B cell (primary cell): ENCODE data around the gene EPB41L1. TPM values are rescaled to one million over a fixed set of nuclear protein-coding genes. Genes with fewer than 3 reads are reported as not detected.

Experiments used
- ATAC-seq: fragments of 200-7000 bp; cut with Tn5 transposase; one replicate; pipeline ENCODE4 v1.10.0; 2021; ENCODE audit warnings: low read depth, mild to moderate bottlenecking, moderate number of reproducible peaks, moderate library complexity
- CTCF ChIA-PET: fragments of 350-600 bp; sonication (Branson Sonifier 250); formaldehyde crosslinking; loops from one replicate; lab custom pipeline; 2021; ENCODE audit warnings: antibody characterized with exemption, inconsistent platforms; lab: Charles Lee
- POLR2A ChIA-PET: fragments of 350-600 bp; sonication (Branson Sonifier 250); formaldehyde crosslinking; loops from one replicate; lab custom pipeline; 2021; ENCODE audit warnings: antibody characterized with exemption; lab: Charles Lee
- DNase-seq: peaks from one replicate; pipeline ENCODE4 v3.0.0; 2013
- H2AFZ ChIP-seq: 2 replicates; pipeline ENCODE4 v1.6.1; 2012; ENCODE audit warnings: mild to moderate bottlenecking, low read depth, low read length; ENCODE audit not compliant: insufficient read depth, poor library complexity, severe bottlenecking
- H3K27ac ChIP-seq, 2 donors: 1 replicate in 1 of 2; 2 replicates in 1 of 2; pipeline ENCODE4 v1.5.1; 2012 to 2013; ENCODE audit warnings: low read length in 2 of 2, mild to moderate bottlenecking in 2 of 2, moderate library complexity in 1 of 2
- H3K27me3 ChIP-seq, 4 experiments: fragments of 200-600 bp in 1 of 4; sonication (generic) in 1 of 4; replicated peaks in 1 of 4; 1 replicate in 2 of 4; 2 replicates in 2 of 4; pipeline versions ENCODE4 v1.6.1 to v1.7.0; 2013 to 2016; ENCODE audit warnings: low read length in 3 of 4, mild to moderate bottlenecking in 2 of 4, mixed read lengths in 1 of 4, moderate library complexity in 1 of 4; ENCODE audit not compliant: insufficient read depth in 4 of 4, control insufficient read depth in 3 of 4; ENCODE audit errors: control extremely low read depth in 1 of 4
- H3K36me3 ChIP-seq, 2 experiments: replicated peaks in 1 of 2; 1 replicate in 1 of 2; 2 replicates in 1 of 2; pipeline versions ENCODE4 v1.6.1 to v1.7.1; 2013; ENCODE audit warnings: low read length in 1 of 2; ENCODE audit not compliant: insufficient read depth in 2 of 2, control insufficient read depth in 1 of 2; ENCODE audit errors: control extremely low read depth in 1 of 2, extremely low read depth in 1 of 2
- H3K4me1 ChIP-seq, 2 donors: fragments of 200-600 bp in 1 of 2; sonication (generic) in 1 of 2; 1 replicate in 1 of 2; 2 replicates in 1 of 2; pipeline versions ENCODE4 v1.5.1 to v1.6.1; 2013 to 2017; ENCODE audit warnings: low read length in 2 of 2; ENCODE audit not compliant: control insufficient read depth in 2 of 2, insufficient read depth in 2 of 2
- H3K4me2 ChIP-seq: replicated peaks from 2 replicates; pipeline ENCODE3; 2012; ENCODE audit warnings: mild to moderate bottlenecking, low read depth, low read length; ENCODE audit not compliant: poor library complexity, severe bottlenecking
- H3K4me3 ChIP-seq, 5 experiments: fragments of 200-600 bp in 1 of 5; sonication (generic) in 1 of 5; 1 replicate in 3 of 5; 2 replicates in 2 of 5; pipeline versions ENCODE4 v1.5.1 to v1.7.0; 2011 to 2016; ENCODE audit warnings: low read length in 4 of 5, mild to moderate bottlenecking in 4 of 5, low read depth in 2 of 5, control low read depth in 1 of 5, moderate library complexity in 1 of 5; ENCODE audit not compliant: insufficient read depth in 1 of 5; ENCODE audit errors: control extremely low read depth in 1 of 5, extremely low read depth in 1 of 5
- H3K79me2 ChIP-seq: fragments of 200-600 bp; sonication (generic); one replicate; pipeline ENCODE4 v1.6.0; 2016; ENCODE audit warnings: low read length; ENCODE audit not compliant: control insufficient read depth, insufficient read depth
- H3K9ac ChIP-seq: fragments of 200-600 bp; sonication (generic); 2 replicates; pipeline ENCODE4 v1.6.1; 2017; ENCODE audit warnings: mild to moderate bottlenecking, low read length, moderate library complexity
- H3K9me3 ChIP-seq, 3 donors: one replicate each; pipeline versions ENCODE4 v1.6.1 to v1.7.1; 2013; ENCODE audit warnings: low read length in 2 of 3; ENCODE audit not compliant: control insufficient read depth in 2 of 3, insufficient read depth in 1 of 3; ENCODE audit errors: control extremely low read depth in 1 of 3
- H4K20me1 ChIP-seq: 2 replicates; pipeline ENCODE4 v1.6.0; 2012; ENCODE audit warnings: mild to moderate bottlenecking, low read length; ENCODE audit not compliant: insufficient read depth, control insufficient read depth, poor library complexity, severe bottlenecking
- H3K27ac Mint-ChIP-seq: one replicate; pipeline ENCODE4 v1.8.0; 2021; ENCODE audit warnings: mixed read lengths
- H3K27me3 Mint-ChIP-seq: one replicate; pipeline ENCODE4 v1.8.0; 2021; ENCODE audit warnings: mixed read lengths
- H3K4me1 Mint-ChIP-seq: one replicate; pipeline ENCODE4 v1.8.0; 2021; ENCODE audit warnings: mixed read lengths
- H3K4me3 Mint-ChIP-seq: one replicate; pipeline ENCODE4 v1.8.0; 2021; ENCODE audit warnings: mixed read lengths
- H3K9me3 Mint-ChIP-seq: one replicate; pipeline ENCODE4 v1.8.0; 2022; ENCODE audit warnings: mixed read lengths; ENCODE audit not compliant: insufficient read depth
- CTCF ChIP-seq: fragments of 200-600 bp; IDR thresholded peaks from one replicate; pipeline ENCODE4 v1.8.0; 2022; ENCODE audit warnings: antibody characterized with exemption, mild to moderate bottlenecking
- EZH2 ChIP-seq: IDR thresholded peaks from 2 replicates; pipeline ENCODE4 v1.6.1; 2012; ENCODE audit warnings: borderline replicate concordance, low read depth, mild to moderate bottlenecking, moderate library complexity, low read length; ENCODE audit not compliant: insufficient read depth, poor library complexity, severe bottlenecking
- WGBS: methylation state at CpG from one replicate; pipeline ENCODE4 v1.1.5; 2013; ENCODE audit warnings: missing lambda C conversion rate; ENCODE audit not compliant: insufficient coverage; 5-methylcytosine and 5-hydroxymethylcytosine counted together
- intact Hi-C: fragments of 100-400 bp; cut with micrococcal nuclease; formaldehyde crosslinking; loops from one replicate; pipeline ENCODE4 v1.10.0; 2022
- polyA plus RNA-seq: library from polyadenylated mRNA; depleted of rRNA; stranded (reverse); fragments of >200 nt; gene quantifications from 2 replicates; pipeline ENCODE4 v1.2.3, GENCODE V29; 2012
- total RNA-seq, 2 donors: library from RNA; stranded (reverse); fragments of 120-200 nt in 1 of 2; gene quantifications; 1 replicate in 1 of 2; 2 replicates in 1 of 2; pipeline versions ENCODE4 v1.2.3 to v1.2.4, GENCODE V29; 2013 to 2022

Gene EPB41L1
- total and polyA plus RNA-seq, 2 donors (not counting 1 experiment from before 2014, with no cell fraction given), result 0.12 to 1.3 TPM

GRCh38 chr20:36193977-36194712, 39.6 kb downstream of the EPB41L1 start:
- H3K79me2 ChIP-seq, result no peaks in the 10 kb centered on the region
- no peak overlapping the region for H3K4me3 ChIP-seq
- ChIA-PET CTCF (interaction anchor here (1.3 to 2.5 kb wide), 3 partner anchors 9 to 201 kb away, joined by 3 to 28 read pairs (median 6); no protein-coding TSS in a partner anchor), POLR2A (no interaction called here)
- no peak for TF ChIP-seq EZH2
- TF ChIP-seq CTCF, result no peak
- Mint-ChIP-seq H3K4me3 (no peak overlapping the region), H3K27ac (no peak overlapping the region), H3K27me3 (peaks cover 23% of the 10 kb centered on the region), H3K4me1 (no peaks in the 10 kb centered on the region), H3K9me3 (no peaks in the 10 kb centered on the region)
- H3K9ac ChIP-seq, result no peak overlapping the region
- no peak overlapping the region for H3K27ac ChIP-seq
- ATAC-seq (no peak), DNase-seq (no peak)
- no peaks in the 10 kb centered on the region for H4K20me1 ChIP-seq
- intact Hi-C loops, result no loop called here
- 98% methylated on average over 10 of the region's 10 CpGs for WGBS
- no peak overlapping the region for H2AFZ ChIP-seq
- H3K4me1 ChIP-seq, result no peaks in the 10 kb centered on the region
- no peaks in the 10 kb centered on the region for H3K9me3 ChIP-seq
- H3K36me3 ChIP-seq, result no peaks in the 10 kb centered on the region
- no peak overlapping the region for H3K4me2 ChIP-seq
- H3K27me3 ChIP-seq, result peaks cover 0 to 4% (median 0%) of the 10 kb centered on the region in 4 experiments

- Histone ChIP-seq H3K9me3 (no peaks in the 10 kb centered on the region), H3K4me2 (no peak overlapping the region), H3K36me3 (no peaks in the 10 kb centered on the region), H4K20me1 (no peaks in the 10 kb centered on the region), H3K9ac (no peak overlapping the region), H3K4me3 (no peak overlapping the region), H3K4me1 (peaks cover 0 to 2% of the 10 kb centered on the region in 2 donors), H3K79me2 (no peaks in the 10 kb centered on the region), H3K27ac (no peak overlapping the region), H3K27me3 (peaks cover 0 to 4% (median 2%) of the 10 kb centered on the region in 4 experiments), H2AFZ (no peak overlapping the region)
- TF ChIP-seq CTCF (no peak), EZH2 (no peak)
- H3K9me3 Mint-ChIP-seq, result no peaks in the 10 kb centered on the region
- 80% methylated on average over 2 of the region's 2 CpGs for WGBS
- H3K27ac Mint-ChIP-seq, result no peak overlapping the region
- CTCF ChIA-PET, result interaction anchor here (0.9 to 1.6 kb wide), 3 partner anchors 12 to 296 kb away, joined by 3 to 5 read pairs (median 3); no protein-coding TSS in a partner anchor
- H3K4me3 Mint-ChIP-seq, result no peak overlapping the region
- intact Hi-C loops, result no loop called here
- ATAC-seq (no peak), DNase-seq (no peak)
- H3K4me1 Mint-ChIP-seq, result peaks cover 3% of the 10 kb centered on the region
- POLR2A ChIA-PET, result no interaction called here
- H3K27me3 Mint-ChIP-seq, result peaks cover 23% of the 10 kb centered on the region
Observed at GRCh38 chr20:36196676-36197075, 42.1 kb downstream of the EPB41L1 start.
